Body of pancreas (tissue), 4 donors: ENCODE measurements around the gene HOTAIR. TPM values are rescaled to one million over a fixed set of nuclear protein-coding genes. Genes with fewer than 3 reads are reported as not detected.

Experiments used
- ATAC-seq: fragments of 150-250 bp; one replicate; pipeline ENCODE4 v1.9.1; 2016
- DNase-seq, 4 donors: peaks; one replicate each; pipeline ENCODE4 v3.0.0-alpha.2; 2019
- H3K27ac ChIP-seq, 4 donors: fragments of 200-600 bp; sonication (generic); 1 replicate in 3 of 4; 2 replicates in 1 of 4; pipeline versions ENCODE4 v1.5.1 to v1.6.1; 2016 to 2019; ENCODE audit warnings: mild to moderate bottlenecking in 1 of 4, mixed read lengths in 1 of 4, moderate library complexity in 1 of 4
- H3K27me3 ChIP-seq, 2 donors: fragments of 200-600 bp; sonication (generic); one replicate each; pipeline ENCODE4 v1.6.0; 2016; ENCODE audit warnings: mild to moderate bottlenecking in 1 of 2
- H3K36me3 ChIP-seq, 2 donors: fragments of 200-600 bp; sonication (generic); replicated peaks in 1 of 2; 2 replicates each; pipeline ENCODE4 v1.5.1; 2016; ENCODE audit warnings: low read depth in 2 of 2; ENCODE audit not compliant: insufficient read depth in 1 of 2
- H3K4me1 ChIP-seq: fragments of 200-600 bp; sonication (generic); one replicate; pipeline ENCODE4 v1.6.0; 2016
- H3K4me3 ChIP-seq, 2 donors: fragments of 200-600 bp; sonication (generic); 1 replicate in 1 of 2; 2 replicates in 1 of 2; pipeline ENCODE4 v1.5.1; 2016 to 2019
- H3K9me3 ChIP-seq, 3 donors: fragments of 200-600 bp; sonication (generic); 1 replicate in 2 of 3; 2 replicates in 1 of 3; pipeline ENCODE4 v1.5.1; 2016
- CTCF ChIP-seq, 7 experiments: fragments of 450-650 bp in 4 of 7; fragments of 200-600 bp in 3 of 7; sonication (generic) in 3 of 7; IDR thresholded peaks; one replicate each; pipeline ENCODE4 v1.5.1; 2016 to 2019; ENCODE audit warnings: antibody characterized with exemption in 7 of 7
- POLR2A ChIP-seq, 3 donors: fragments of 450-650 bp; IDR thresholded peaks; one replicate each; pipeline ENCODE4 v1.6.1; 2016; ENCODE audit warnings: antibody characterized with exemption in 3 of 3, mild to moderate bottlenecking in 2 of 3
- WGBS, 2 donors: methylation state at CpG; one replicate each; pipeline ENCODE4 v1.1.5; 2017; 5-methylcytosine and 5-hydroxymethylcytosine counted together
- intact Hi-C: fragments of 100-400 bp; cut with DNase I; formaldehyde crosslinking; loops from one replicate; pipeline ENCODE4 v1.15.1; 2023
- total RNA-seq, 2 donors: library from RNA; depleted of rRNA; stranded (reverse); fragments of >200 nt; gene quantifications; one replicate each; pipeline ENCODE4 v1.1.0, GENCODE V29; 2016

The HOTAIR gene
- total RNA-seq, 2 donors from 2014 or later: not detected

GRCh38 chr12:53951577-53952334 lies 23.0 kb downstream of the HOTAIR start:
- DNase-seq: no peak
- Histone ChIP-seq H3K9me3 (no peaks in the 10 kb centered on the region), H3K4me1 (peaks cover 26% of the 10 kb centered on the region), H3K36me3 (no peaks in the 10 kb centered on the region), H3K4me3 (no peak overlapping the region), H3K27me3 (peaks cover 3 to 70% of the 10 kb centered on the region in 2 donors), H3K27ac (no peak overlapping the region)
- ATAC-seq: no peak
- 4 to 8% methylated on average over 37 to 47 of the region's 47 CpGs for WGBS, 2 donors
- intact Hi-C loops: no loop called here
- TF ChIP-seq POLR2A (IDR thresholded peaks at IDR 0.05): no peak
- no peak for TF ChIP-seq CTCF (IDR thresholded peaks at IDR 0.05)

GRCh38 chr12:53950789-53951576 lies 23.8 kb downstream of the HOTAIR start:
- Histone ChIP-seq H3K27ac (no peak overlapping the region), H3K9me3 (no peaks in the 10 kb centered on the region), H3K4me3 (no peak overlapping the region), H3K27me3 (peaks cover 3 to 65% of the 10 kb centered on the region in 2 donors), H3K4me1 (peaks cover 26% of the 10 kb centered on the region), H3K36me3 (no peaks in the 10 kb centered on the region)
- 5 to 6% methylated on average over 31 to 34 of the region's 34 CpGs for WGBS, 2 donors
- TF ChIP-seq POLR2A (IDR thresholded peaks at IDR 0.05) (no peak), CTCF (IDR thresholded peaks at IDR 0.05) (no peak)
- no peak for ATAC-seq
- DNase-seq: no peak
- intact Hi-C loops: no loop called here

GRCh38 chr12:53950437-53950773 lies 24.3 kb downstream of the HOTAIR start:
- Histone ChIP-seq H3K4me1 (peaks cover 24% of the 10 kb centered on the region), H3K9me3 (no peaks in the 10 kb centered on the region), H3K4me3 (no peak overlapping the region), H3K36me3 (no peaks in the 10 kb centered on the region), H3K27ac (no peak overlapping the region), H3K27me3 (peaks cover 3 to 59% of the 10 kb centered on the region in 2 donors)
- DNase-seq: no peak
- TF ChIP-seq POLR2A (IDR thresholded peaks at IDR 0.05): no peak
- TF ChIP-seq CTCF (IDR thresholded peaks at IDR 0.05): no peak
- ATAC-seq: no peak
- WGBS, 2 donors: 2 to 5% methylated on average over 10 of the region's 10 CpGs
- intact Hi-C loops: no loop called here

- no peak for TF ChIP-seq CTCF (IDR thresholded peaks at IDR 0.05)
- no peak for TF ChIP-seq POLR2A (IDR thresholded peaks at IDR 0.05)
- WGBS, 2 donors: 3% methylated on average over 32 to 33 of the region's 34 CpGs
Observed at GRCh38 chr12:53949631-53950436, 24.9 kb downstream of the HOTAIR start.

More at GRCh38 chr12:53949631-53950436, 24.9 kb downstream of the HOTAIR start:
- H3K27ac ChIP-seq: no peak overlapping the region
- H3K4me1 ChIP-seq: peaks cover 22% of the 10 kb centered on the region
- DNase-seq: no peak
- ATAC-seq: no peak
- no peak overlapping the region for H3K4me3 ChIP-seq
- H3K9me3 ChIP-seq: no peaks in the 10 kb centered on the region
- no peaks in the 10 kb centered on the region for H3K36me3 ChIP-seq
- intact Hi-C loops: no loop called here
- peaks cover 3 to 53% of the 10 kb centered on the region in 2 donors for H3K27me3 ChIP-seq
